Measurements from ENCODE around the gene PIGBOS1.

Gene PIGBOS1

GRCh38 chr15:55267401-55268175 lies 51.3 kb downstream of the PIGBOS1 start:
- peak in 1 of 2 donors; percentile 29 for DNase-seq (ENCODE audit: low read depth in 2 of 2)

All from activated CD4-positive, alpha-beta T cell treated with anti-CD3 and anti-CD28 coated beads for 24 hours (primary cell).